RPMI7951 (cell line): Measurements from ENCODE around the gene ARID2. TPM values are rescaled to one million over a fixed set of nuclear protein-coding genes. Genes with fewer than 3 reads are reported as not detected.

Source experiments
- DNase-seq: peaks from one replicate; pipeline ENCODE4 v3.0.0-alpha.2; 2012; ENCODE audit warnings: low read depth
- total RNA-seq: library from RNA; depleted of rRNA; stranded (reverse); fragments of >200 nt; shearing (Covaris generic); gene quantifications from 2 replicates; pipeline ENCODE4 v1.2.3, GENCODE V29; 2014

The ARID2 gene
- total RNA-seq, 1 experiment from 2014 or later: 16.7 TPM

GRCh38 chr12:45763381-45763780, 33.9 kb downstream of the ARID2 start:
- no peak for DNase-seq

- no peak for DNase-seq
These were observed 38.7 kb downstream of the ARID2 start for GRCh38 chr12:45768194-45768593.

GRCh38 chr12:45773747-45774146, 44.2 kb downstream of the ARID2 start:
- no peak for DNase-seq

GRCh38 chr12:45774508-45775162, 45.1 kb downstream of the ARID2 start:
- DNase-seq: no peak

GRCh38 chr12:45775465-45775864, 46.0 kb downstream of the ARID2 start:
- no peak for DNase-seq

- no peak for DNase-seq
These were observed 46.5 kb downstream of the ARID2 start for GRCh38 chr12:45775964-45776363.

GRCh38 chr12:45779936-45780335, 50.4 kb downstream of the ARID2 start:
- no peak for DNase-seq

- DNase-seq: no peak
These were observed 51.6 kb downstream of the ARID2 start for GRCh38 chr12:45781080-45781479.

GRCh38 chr12:45785315-45785714, 55.8 kb downstream of the ARID2 start:
- DNase-seq: no peak

GRCh38 chr12:45789025-45789424, 59.5 kb downstream of the ARID2 start:
- DNase-seq: peak; percentile 7

GRCh38 chr12:45794422-45794821, 64.9 kb downstream of the ARID2 start:
- no peak for DNase-seq

GRCh38 chr12:45801625-45802024, 72.1 kb downstream of the ARID2 start:
- no peak for DNase-seq

GRCh38 chr12:45803111-45803510, 73.6 kb downstream of the ARID2 start:
- no peak for DNase-seq

- no peak for DNase-seq
These were observed 87.1 kb downstream of the ARID2 start for GRCh38 chr12:45816652-45817051.

GRCh38 chr12:45827974-45828373, 98.5 kb downstream of the ARID2 start:
- DNase-seq: no peak

GRCh38 chr12:45828402-45828801, 98.9 kb downstream of the ARID2 start:
- no peak for DNase-seq

- no peak for DNase-seq
These were observed 102.1 kb downstream of the ARID2 start for GRCh38 chr12:45831590-45831989.

GRCh38 chr12:45833401-45833800, 103.9 kb downstream of the ARID2 start:
- no peak for DNase-seq

GRCh38 chr12:45834809-45835208, 105.3 kb downstream of the ARID2 start:
- no peak for DNase-seq

- DNase-seq: no peak
These were observed 110.4 kb downstream of the ARID2 start for GRCh38 chr12:45839917-45840316.

- DNase-seq: no peak
These were observed 119.8 kb downstream of the ARID2 start for GRCh38 chr12:45849289-45849688.

GRCh38 chr12:45850302-45850701, 120.8 kb downstream of the ARID2 start:
- DNase-seq: no peak

GRCh38 chr12:45852508-45852907, 123.0 kb downstream of the ARID2 start:
- no peak for DNase-seq

- no peak for DNase-seq
These were observed 124.0 kb downstream of the ARID2 start for GRCh38 chr12:45853550-45853949.
